Stimulated activated CD8-positive, alpha-beta memory T cell treated with anti-CD3 and anti-CD28 coated beads, Interleukin-7, amount 100 ng/mL, for 24 hours (primary cell): ENCODE results near the gene SND1.

Experiments used
- DNase-seq: peaks from one replicate; pipeline ENCODE4 v3.0.0-alpha.2; 2020; ENCODE audit warnings: low read depth

Gene SND1

DNA sequence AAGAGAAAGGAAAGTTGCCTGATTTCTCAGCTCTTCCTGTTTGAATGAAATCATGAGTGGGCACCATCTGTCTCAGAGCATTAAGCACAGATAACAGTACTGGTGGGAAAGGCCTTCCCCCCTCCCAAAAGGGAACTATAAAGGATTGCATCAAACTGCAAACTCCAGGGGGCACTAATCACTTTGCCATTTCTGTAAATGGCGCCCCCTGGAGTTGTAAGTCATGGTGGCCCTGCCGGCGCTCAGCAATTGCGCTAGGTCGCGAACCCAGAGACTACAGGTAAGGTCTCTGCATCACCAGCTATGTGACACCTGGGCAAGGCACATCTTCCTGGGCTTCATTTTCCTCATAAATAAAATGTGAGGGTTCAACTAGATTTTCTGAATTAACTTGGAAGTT lies 368.2 kb downstream of the SND1 start:
- DNase-seq, result no peak

DNA sequence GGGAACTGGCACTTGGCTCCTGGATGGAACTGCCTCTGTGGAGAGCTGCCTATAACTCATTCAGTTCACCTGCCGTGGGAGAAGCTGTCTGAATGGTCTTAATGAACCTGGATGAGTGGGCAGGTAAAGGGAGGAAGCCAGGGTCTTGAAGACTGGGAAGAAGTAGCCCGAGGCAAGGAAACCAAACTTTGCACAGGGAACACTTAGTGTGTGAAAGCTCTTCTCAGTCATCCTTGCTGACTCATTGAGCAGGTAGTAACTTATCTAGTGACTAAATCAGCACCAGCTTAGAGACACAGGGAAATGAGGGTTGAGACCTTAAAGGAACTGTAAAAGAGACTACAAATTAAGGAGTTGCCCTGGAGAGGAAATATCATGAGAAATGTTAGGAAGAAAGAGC lies 369.4 kb downstream of the SND1 start:
- DNase-seq, result no peak

DNA sequence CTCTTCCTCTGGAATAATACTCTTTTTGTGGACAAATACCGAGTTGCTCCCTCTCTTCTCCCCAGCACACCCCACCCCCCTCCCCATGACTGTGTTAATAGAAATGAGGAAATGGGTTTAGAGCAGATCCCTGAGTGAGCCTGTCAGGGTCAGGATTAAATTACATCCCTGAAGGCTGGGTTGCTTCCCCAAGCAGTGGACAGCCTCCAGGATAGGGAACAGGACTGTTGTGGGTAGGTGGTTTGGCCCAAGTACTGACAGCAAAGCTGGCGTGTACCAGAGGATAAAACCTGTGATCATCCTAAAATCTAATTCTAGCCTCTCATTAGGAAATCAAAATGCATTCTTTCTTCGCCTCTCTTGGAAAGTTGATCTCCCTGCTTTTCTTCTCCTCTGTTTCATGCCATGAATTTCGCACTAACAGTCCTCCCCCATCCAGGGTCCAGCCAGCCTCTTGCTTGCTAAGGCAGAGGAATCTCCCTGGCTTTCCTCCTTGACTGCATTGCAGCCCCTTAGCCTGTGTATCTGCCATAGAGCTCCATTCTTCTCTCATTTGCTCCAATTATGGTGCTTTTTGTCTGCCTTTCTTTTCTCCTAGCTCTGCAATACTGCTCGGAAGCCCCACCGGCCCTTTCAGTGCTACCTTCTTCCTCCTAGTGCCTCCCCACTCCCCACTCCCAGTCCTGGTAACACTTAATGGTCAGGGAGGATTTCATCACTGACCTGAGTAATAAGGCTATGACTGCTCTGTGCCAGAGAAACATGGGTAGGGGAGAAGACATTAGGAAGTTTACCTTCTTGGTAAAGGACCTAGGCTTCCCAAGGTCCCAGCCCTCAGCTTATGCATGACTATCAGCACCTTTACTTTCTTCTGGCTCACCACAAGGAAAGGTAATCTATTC lies 370.9 kb downstream of the SND1 start:
- DNase-seq, result no peak

DNA sequence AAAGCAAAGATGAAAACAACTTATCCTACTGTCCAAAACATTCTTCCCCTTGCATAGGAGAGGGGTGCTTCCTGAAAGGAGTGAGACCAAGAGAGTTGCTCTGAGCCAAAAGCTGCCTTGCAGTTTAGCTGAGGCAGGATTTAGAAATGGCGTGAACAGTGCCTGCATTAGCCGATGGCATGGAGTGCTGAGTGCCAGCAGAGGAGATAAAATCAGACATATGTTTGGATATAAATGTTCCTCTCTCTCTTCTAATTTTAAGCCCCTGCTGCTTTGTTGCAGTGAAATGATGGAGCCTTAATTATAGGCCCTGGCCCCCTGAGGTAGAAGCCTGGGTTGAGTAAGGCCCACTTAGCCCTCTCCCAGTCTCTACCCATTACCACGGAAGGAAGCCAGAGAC lies 372.2 kb downstream of the SND1 start:
- DNase-seq, result no peak

DNA sequence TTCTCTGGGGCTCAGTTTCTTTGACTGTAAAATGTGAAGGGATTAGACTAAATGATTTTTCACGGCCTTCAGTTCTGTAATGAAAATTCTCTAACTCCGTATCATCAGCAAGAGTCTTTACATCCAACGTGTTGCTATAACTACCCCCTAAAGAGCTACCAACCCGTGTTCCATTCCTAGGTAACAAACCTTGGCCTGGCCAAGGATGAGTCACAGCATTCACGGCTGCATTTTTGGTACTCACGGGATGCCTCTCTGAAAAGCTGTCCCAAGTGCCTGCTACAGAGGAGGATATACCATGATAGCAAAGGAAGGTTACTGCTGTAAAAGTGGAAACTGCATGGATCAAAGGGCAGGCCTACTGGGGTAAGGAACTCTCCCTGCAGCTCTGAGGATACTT lies 373.4 kb downstream of the SND1 start:
- no peak for DNase-seq

DNA sequence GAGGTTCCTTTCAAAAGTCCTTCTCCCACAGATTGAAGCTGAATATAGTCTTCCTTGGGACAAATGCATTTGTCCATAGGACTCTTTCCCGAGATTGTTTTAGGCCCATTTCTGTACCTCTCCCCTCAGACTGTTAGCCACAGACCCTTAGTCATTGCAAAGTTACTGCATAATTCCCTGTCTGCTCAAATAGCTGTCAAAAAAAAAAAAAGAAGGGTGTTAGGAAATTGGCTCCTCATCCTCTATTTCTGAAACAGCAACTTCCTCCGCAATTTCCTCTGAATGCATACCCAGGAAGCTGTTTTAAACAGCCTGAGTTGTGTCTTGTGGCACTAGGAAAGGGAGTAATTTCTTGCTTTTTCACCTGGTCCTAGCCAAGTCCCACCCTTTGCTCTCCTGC lies 373.8 kb downstream of the SND1 start:
- DNase-seq, result no peak

DNA sequence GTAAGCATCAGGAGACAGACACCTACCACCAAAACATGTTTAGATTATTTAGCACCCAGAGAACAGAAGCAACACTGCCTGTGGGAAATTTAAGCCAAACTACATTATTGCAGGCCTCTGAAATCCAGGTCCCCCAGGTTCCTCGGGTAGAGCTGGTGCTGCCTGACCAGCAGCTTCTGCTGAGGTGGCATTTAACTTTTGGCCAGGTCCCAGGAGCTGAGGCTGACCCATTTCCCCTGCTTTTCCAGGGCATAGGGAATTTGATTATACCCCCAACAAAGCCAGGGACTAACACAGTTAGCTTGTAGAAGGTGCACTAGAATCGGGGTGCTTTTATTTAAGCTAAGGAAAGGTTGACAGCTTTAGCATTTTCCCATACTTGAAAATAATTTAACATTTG lies 374.6 kb downstream of the SND1 start:
- no peak for DNase-seq

DNA sequence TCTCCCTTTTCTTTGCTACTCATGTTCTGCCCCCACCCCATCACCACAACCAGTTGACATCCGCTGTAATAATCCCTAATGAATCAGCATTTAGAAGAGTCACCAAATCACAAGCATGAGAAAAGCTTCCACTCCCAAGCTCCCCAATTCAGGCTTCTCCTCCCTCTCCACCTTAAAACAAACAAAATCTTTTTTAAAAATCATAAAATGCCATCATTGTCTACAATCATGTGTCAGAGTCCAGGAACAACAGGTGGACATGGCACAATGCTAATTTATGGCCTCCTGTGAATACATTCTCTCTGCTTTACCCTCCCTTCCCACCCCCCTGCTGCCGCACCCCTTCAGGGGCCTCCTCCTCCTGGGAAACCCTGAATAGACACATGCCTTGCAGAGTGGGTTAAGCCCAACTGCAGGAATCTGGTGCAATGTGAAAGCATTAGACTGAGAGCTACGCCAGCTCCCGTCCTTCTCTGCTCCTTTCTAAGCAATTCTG lies 375.5 kb downstream of the SND1 start:
- DNase-seq, result no peak

DNA sequence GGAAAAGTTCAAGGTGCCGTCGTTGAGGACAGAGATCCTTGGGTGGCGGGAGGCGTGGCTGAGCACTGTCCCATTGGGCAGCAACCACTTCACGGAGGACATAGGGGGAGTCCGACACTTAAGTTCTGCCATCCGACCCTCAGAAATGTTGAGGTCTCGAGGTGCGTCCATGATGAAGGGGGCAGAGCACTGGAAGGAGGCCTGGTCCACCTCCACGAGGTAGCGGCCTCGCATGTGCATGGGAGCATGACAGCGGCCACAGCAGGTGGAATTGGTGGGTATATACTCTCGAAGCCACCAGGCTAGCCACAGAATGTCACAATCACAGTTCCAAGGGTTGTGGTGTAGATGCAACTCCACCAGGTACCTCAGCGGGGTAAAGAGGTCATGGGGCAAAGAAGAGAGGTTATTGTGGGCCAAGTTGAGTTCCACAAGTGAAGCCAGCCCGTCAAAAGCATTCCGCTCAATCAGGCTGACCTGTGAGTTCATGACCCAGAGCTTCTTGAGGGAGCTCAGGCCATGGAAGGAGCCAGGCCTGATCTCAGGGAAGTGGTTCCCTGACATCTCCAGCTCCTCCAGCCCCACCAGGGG lies 377.5 kb downstream of the SND1 start:
- DNase-seq, result no peak

DNA sequence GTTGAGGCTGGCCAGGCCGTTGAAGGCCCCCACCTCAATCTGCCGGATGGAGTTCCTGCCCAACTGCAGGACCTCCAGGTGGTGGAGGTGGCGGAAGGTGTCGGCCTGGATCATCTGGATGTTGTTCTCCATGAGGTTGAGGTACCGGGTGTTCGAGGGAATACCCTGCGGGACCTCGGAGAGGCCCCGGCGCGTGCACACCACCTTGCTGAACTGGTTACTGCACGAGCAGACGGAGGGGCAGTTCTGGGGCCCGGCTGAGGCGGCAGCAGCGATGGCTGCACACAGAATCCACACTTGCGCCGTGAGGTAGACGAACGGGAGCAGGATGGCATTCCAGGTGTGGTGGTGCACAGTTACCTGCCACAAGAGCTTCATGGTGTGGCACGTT lies 378.3 kb downstream of the SND1 start:
- no peak for DNase-seq

DNA sequence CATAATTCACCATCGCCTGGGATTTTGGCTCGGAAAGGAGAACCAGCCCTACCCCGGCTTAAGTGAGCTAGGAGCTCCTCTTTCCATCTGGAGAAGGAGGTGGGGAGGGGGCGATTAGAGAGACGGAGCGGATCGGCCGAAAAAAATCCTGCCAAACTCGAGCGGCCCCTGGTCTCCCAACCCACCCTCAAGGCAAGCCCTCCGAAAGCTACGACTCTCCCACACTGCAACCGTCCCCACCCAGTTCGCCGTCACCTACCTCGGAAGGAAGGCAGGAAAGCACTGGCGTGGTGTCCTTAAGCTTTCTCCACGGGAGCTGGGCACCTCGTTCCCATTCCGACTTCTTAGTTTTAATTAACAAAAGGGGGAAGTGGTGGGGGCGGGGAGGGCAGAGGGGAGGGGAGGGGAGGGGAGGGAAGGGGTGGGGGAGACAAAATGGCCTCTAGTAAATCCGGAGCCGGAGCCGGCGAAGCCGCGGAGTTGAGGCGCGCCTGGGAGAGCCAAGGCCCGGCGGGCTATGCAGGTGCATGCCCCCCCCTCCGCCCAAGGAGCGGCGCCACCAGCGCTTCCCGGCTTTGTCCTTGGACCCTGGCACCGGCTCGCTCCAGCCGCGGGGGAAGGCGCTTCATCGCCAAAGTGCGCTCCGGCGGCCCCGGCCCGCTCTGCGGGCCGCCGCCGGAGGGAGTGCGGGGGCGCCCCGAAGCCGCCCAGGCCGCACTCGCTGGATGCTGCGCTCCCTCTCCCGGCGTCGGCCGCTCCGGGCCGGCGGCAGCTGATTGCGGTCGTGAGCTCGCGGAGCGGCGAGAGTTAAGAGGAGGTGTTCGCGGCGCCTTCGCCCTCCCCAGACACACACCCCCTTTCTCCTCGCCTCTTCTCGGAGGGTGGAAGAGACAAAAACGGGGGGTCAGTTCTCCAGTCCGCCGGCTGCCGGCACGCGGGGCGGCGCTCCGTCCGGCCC lies 378.9 kb downstream of the SND1 start, which contains the start of gene LRRC4:
LRRC4 (minus strand) TSS at position 784 of the 958 bp plus-strand sequence. CDS start 797 bp downstream, outside the sequence.
- no peak for DNase-seq

DNA sequence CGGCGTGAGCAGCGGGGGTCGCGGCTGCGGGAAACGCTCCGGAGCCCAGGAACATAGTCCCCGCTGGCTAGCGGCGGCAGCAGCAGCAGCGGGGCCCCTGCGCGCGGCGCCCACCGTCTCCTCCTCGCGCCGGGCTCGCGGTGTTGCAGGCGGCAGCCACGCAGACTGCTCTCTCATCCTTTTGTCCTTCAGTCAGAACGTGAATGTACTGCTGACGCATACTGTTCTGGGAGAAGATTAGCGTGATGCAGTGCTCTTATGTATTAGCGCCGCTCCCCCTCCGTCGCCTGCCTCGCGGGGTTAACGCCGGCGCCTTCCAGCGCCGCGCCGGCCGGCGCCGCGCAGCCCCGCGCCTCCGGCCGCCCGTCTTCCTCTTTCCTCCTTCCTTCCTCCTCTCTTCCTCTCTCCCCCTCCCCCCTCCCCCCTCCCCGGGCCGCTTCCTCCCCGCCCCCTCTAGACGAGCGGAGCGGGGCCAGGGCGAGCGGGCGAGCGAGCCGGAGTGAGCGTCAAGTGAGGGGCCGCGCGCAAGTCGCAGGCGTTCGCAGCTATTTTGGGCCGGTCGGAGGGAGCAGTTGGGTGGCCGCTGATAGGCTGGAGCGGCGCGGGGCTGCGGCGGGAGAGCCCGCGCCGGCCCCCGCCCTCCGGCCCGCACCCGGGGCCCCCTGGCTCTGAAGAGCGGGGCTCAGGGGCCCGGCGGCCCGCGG lies 380.1 kb downstream of the SND1 start:
- DNase-seq, result peak; percentile 28

DNA sequence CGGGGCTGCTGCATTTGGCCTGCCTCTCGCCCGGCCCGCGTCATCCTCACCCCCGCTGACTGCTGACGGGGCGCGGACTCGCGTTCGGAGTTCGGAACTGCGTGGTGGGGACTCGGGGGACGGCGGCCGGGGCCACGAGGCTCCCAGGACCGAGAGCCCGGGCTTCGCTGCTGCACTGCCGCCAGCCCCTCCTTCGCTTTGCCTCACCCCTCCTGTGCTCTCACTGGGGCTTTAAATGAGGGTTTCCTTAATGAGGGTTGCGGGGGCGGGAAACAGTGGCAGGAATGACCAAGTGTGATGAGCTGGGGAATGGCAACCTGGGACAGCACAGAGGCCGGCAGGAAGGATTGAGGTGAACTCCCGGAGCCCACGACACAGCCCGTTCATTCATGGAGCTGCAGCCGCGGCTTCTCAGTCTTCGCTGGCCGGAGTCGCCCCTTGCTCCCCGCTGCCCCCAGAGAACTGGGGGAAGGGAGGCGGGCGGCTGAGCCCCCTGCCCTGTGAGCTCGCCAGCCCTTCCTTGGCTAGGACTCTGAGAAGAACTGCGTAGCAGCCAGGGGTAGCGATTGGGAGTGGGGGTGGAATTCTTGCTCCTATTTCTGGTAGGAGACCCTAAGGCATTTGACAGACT lies 380.7 kb downstream of the SND1 start:
- no peak for DNase-seq

DNA sequence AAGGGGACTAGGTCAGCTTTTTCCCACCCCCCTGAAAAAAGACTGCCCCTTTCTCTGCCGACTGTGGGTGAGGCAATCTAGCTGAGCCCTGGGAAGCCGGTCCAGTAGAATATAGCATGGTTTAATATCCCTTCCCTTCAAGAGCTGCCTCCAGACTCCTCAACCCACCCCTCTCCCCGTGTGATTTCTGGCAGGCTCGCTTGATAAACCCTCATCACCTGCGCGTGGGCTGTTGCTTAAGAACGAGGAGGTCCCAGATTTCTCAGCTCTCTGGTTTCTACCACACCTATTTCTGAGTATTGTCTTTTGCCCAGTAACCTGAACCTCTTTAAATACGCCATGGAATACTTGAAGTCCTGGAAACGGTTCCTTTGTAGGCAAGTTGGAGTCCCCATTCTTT lies 381.3 kb downstream of the SND1 start:
- DNase-seq, result no peak

DNA sequence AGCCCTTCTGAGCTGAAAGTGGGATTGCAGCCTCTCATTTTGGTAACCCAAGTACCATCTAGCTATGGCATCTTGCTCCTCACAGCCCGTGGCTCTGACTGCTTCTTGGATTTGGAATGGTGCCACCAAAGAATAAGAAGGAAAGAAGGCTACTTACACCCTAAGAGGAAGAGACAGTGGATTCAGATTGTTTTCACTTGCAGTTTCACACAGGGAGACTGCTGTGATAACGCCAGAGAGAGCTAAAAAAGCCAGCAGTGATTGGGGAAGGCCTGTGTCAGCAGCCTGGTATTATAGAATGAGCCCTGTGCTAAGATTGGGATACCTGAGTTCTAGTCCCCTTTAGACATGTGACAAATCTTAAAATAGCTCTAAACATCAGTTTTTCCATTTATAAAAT lies 382.8 kb downstream of the SND1 start:
- no peak for DNase-seq

DNA sequence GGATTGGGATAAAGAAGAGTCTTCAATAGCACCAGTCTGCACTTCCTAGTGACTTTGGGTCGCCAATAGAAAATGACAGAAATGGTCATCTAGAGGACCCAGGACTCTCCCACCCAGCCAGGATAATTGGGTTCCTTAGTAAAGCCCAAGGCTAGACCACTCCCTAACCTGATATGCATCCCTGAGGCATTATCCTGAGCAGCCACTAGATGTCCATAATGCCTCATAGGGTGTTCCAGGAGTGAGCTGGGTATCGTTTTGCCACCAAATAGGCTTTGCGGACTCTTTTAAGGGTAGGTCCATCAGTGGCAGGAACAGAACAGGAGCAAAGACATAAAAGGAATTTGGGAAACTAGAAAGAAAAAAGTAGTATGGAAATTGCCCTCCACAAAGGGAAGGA lies 383.7 kb downstream of the SND1 start:
- no peak for DNase-seq

DNA sequence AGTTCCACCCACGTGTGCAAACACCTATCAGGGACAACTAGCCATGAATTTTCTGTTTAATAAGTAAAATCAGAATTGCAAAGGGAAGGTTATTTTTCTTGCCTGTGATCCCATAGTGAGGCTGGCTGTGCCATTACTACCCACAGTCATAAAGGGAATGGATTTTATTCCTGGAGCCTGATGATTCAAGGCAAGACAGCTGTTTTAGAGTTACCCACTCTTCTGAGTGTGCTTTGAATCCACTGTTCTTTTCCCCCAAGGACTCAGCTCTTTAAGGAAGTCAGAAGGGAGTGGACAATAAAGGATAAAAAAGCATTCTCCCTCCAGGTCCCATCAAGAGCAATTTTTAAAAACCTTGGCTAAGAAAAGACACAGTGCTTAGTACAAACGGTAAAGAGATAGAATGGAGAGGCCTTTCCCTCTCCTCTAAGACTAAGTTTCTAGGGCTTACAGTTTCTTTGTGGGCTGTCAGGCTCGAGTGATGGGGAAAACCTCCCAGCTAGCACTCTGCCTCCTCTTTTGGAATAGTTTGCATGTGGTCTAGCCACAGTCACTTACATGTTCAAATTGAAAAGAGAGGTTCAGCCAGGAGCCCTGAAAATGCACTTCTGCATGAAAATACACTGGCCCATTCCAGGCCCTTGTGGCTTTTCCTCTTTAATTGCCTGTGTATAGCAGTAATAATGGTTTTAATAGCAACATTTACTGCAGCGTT lies 384.4 kb downstream of the SND1 start:
- no peak for DNase-seq

DNA sequence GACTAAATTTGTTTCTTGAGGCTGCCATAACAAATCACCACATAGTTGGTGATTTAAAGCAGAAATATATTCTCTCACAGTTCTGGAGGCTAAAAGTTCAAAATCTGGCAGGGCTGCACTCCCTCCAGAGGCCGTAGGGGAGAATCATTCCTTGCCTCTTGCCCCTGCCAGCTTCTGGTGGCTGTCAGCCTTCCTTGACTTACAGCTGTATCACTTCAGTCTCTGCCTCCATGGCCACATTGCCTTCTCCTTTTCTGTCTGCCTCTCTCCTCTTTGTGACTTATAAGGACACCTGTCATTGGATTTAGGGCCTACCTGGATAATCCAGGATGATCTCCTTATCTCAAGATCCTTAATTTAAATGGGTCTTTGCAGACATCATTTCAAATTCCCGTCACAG lies 385.1 kb downstream of the SND1 start:
- DNase-seq, result no peak

DNA sequence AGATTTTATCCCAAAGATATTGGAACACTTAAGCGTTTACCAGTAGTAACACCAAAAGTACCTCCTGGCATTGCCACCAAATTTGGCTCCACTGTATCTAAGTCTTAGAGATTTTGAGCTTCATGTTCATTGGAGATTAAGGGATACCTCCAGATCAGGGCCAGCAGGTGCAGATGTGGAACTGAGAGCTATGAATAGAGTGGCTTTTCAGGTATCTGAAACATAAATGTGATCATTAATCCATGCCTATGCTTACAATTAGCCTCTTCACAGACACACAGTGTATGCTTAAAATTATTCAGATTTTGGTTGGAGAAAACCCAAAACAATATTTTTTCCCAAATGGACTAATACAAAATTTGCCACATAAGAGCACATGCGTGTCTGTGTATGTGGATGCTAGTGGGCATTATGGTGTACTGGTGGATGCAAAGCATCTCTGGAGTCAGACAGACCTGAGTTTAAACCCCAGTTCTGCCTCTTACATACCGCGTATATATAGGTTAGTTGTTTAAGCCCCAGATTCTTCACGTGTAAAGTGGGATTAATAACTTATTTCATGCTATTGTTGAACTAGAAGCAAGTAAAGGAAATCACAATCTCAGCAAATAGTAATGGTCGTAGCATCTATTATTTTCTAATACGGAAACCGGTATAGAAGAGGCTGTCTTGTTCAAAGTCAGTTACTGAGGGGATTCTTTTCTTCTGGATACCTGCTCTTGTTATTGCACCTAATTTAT lies 386.1 kb downstream of the SND1 start:
- DNase-seq, result no peak

DNA sequence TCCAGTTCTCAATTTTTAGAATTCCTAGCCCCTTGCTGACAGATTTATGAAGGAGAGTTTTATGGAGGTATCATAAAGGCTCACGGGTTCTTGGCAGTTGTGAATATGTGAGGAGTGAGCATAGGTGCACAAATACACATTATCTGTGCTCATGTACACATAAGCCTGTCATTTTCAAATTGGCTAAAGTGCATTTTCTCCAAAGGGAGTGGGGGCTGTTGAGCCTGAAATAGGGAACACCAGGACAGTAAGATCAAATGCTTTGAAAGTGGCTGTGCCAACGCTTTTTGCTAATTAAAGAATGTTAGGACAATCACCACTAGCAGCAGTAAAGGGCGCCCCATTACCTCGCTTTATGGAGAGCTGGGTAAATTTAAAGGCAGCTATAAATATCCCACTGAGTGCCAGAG lies 387.6 kb downstream of the SND1 start:
- DNase-seq, result no peak
